GM21515 (cell line): ENCODE results near the gene EMP2.
"Not testable (repeated sequence)": the region's sequence is repeated elsewhere in the genome, so short reads cannot be mapped to it uniquely, and the experiment has no call there.

Source experiments
- ATAC-seq: cut with Tn5 transposase; IDR thresholded peaks from one replicate; pipeline ENCODE4 v1.9.1; 2021; ENCODE audit not compliant: unreplicated experiment

EMP2 gene

DNA sequence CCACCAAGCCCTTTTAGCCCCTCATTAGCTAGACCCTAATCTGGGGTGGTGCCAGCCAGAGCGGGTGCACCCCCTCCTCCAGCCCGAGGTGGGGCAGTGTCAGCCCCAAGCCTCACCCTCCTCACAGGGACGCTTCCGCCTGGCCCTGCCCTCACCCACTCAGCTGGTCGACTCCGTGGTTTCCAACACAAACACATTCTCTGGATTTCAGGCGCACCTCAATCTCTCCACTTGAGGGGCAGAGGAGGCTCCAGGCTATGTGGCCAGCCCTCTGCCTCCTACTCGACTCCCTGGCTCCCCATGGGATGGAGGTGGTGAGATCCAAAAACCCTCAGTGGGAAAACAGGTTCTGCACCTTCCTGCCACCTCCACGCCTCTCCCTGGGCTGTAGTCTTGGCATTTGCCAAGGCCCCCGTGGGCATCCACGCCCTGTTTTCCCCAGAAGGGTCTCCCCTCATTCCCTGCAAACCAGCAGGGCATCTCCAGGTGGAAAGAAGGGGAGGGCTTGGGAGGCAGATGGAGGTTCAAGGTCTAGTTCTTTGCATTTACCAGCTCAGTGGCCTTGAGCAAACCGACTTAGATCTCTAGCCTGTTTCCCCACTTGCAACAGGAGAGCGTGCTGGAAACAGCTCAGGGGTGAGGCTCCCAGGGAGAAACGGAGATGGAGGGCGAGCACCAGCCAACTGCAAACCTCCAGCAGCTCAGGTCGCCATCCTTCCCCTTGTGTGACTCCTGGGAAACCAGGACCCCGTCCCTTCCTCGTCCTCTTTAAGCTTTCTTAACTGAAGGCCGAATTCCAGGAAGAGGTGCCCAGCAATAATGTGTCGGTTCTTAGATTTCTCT is 1.7 kb downstream of the EMP2 start:
- no peak for ATAC-seq

DNA sequence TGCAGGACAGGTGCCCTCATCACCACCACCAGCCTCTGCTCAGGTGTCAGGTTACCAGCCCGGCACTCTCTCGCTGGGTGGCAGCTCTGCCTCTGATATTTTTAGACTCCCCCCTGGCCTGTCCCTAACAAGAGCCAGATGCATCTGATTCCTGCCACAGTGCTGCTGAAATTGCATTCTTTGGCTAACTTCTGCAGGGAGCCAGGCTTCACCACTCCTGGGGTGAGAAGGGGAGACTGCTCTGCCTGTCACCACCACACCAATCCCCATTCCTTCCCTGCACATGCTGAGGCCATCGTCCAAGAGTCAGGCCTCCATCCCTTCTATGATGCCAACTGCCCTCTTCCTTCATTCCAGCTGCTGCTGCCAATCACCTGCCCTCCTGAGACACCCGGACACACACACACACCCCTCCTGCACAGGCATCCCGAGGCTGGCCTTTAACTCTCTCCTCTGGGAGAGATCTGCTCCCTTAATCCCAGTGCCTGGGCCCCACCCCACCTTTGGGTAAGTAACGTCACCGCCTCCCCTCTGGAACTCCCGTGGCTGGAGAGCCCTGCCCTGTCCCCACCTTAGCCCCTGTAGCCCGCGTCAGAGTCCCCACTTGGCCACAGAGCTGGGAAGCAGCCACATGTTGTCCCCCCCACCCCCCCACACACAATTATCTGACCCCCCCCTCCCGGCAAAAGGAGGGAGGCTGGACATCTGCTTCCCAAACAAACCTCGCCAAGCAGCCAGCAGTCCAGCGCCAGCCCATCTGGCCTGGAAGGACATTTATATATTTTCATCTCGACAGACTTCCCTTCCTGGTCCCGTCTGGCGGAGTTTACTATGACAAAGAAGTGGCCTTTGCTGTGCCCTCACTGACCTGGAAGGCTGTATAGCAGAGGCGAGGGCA is 2.8 kb downstream of the EMP2 start:
- ATAC-seq: no peak

DNA sequence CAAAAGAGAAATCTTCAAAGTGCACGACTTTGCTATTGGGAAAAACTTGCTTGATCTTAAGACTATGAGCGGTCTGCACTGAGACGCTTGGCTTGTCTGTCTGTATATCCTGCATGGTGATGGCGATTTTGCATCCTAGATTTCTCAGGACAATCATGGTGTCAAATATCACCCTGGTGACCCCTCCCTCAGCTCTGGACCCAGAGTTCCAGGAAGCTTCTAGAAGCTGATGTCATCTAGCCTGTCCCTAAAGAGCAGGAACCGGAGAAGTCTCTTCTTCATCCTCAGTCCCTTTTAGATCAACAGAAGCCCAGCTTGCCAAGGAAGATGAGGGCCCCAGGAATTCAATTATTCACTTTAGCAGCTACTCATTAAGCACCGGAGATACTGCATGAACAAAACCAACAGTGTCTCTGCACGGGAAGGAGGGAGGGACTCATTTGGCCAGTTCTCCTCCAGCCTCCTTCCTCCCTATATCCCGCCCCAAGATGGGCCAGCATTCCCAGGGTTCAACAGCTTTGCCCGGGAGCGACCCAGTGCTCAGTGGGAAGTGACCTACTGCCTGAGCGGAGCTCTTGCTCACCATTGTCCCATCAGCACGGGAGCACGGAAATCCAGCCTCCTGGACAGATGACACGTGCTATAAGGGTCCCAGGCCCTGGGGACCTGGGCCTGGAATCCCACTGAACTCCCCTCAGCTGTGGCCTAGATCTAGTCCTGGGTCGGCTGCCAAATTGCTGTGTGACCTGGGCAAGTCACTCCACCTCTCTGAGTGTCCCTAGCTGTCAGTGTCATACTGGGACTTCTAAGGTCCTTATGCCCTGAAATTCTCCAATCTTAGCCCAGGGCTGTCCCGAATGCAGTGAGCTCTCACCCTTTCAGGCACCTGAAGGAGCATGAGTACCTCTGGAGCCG is 3.8 kb downstream of the EMP2 start:
- ATAC-seq: no peak

DNA sequence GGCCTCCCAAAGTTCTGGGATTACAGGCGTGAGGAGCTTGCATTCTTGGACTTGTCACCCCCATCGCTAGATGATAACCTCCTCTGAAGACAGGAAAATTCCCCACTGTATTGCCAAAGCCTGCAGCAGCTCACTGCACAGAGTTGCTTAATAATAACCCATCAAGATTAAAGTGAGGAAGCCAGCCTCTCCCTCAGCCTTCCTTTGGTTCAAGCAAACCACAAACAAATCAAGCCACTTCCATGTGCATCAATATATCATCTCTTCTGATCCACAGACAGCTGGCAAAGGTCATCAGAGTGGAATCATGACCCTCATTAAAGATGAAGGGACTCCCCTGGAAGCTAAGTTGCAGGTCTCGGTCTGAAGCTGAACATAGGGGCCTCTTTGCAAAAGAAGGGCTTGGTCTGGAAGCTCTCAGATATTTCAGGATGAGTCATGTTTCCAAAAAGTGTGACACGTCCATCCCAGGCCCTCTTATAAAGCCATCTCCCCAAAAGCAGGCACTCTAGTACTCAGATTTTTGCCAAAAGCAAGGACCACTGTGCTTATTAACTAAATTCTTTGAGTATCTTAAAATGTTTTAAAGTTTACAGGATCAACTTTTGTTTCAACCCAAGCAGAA is 4.8 kb downstream of the EMP2 start:
- ATAC-seq: no peak

- no peak for ATAC-seq
These were observed 7.8 kb downstream of the EMP2 start for GRCh38 chr16:10572611-10573010.

- ATAC-seq: no peak
These were observed 9.0 kb downstream of the EMP2 start for GRCh38 chr16:10571354-10571753.

DNA sequence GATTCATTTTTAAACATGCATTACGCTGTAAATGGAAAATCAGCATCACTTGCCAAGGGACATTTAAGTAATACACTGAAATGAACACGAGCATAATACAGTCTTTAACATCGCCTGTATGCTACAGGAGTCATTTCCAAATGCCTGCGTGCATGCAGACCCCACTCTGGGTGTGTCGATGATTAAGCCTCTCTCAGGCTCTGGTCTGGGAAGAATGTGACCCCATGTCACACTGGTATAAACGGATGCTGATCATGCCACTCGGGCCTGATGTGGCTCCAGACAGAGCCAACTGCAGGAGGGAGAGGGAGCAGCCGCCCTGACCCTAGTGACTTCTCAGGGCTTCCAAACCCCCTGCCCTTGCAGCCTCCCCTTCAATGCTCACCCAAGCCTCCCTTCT is 10.8 kb downstream of the EMP2 start:
- ATAC-seq: no peak

GRCh38 chr16:10566613-10567012 is 13.8 kb downstream of the EMP2 start:
- no peak for ATAC-seq

- no peak for ATAC-seq
These were observed 15.2 kb downstream of the EMP2 start for GRCh38 chr16:10565167-10565566.

DNA sequence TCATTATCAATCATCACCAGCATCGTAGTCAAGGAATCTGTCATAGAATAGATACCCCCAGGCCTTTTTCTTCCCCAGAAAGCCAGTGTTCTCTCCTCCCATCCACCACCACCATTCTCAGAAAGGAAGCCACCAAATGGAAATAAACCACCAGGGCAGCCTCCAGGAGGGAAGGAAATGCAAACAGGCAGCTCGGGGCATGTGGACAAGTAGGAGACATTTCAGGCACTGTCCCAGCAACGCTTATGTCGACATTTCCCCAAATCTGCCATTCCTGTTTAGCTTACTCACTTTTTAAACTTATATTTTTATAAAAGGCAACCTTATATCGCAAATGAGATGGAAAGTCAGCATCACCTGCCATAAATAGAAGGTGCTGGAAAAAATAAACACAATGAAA is 15.8 kb downstream of the EMP2 start:
- ATAC-seq: no peak

DNA sequence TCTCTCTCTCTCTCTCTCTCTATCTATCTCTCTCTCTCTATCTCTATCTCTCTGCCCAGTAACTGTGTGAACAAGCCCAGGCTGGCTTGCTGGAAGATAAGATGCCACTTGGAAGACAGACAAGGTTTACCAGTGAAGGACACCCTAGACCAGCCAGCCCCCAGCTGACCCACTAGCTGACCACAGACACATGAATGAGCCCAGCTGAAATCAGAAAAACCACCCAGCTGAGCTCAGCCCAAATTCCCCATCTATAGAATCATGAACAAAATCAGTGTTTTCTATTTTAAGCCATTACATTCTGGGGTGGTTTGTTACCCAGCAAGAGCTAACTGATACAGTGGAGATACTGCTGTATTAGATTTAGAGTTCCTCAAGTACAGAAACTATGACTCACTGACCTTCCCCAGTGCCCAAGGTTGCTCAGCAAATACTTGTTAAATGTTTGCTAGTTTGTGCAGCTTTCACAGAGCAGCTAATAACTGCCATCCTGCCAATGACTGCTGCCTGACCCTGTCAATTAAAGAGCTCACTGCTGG is 18.0 kb downstream of the EMP2 start:
- no peak for ATAC-seq

DNA sequence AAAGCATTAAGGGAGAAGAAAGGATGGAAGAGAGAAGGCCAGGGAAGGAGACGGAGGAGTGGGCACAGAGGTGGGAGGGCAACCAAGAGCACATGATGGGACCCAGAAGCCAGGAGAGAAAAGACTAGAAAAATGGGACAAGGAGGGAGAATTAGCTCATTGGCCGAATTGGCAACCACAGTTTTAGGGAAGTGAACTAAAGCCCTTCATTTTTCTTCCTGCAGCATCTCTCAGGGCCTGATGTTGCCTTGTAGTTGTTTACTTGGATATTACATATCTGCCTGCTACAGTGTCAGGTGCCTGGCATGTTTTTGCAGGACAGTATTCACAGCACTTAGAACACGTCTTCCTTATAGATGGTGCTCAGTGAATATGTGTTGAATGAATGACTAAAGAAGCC is 19.0 kb downstream of the EMP2 start:
- no peak for ATAC-seq

DNA sequence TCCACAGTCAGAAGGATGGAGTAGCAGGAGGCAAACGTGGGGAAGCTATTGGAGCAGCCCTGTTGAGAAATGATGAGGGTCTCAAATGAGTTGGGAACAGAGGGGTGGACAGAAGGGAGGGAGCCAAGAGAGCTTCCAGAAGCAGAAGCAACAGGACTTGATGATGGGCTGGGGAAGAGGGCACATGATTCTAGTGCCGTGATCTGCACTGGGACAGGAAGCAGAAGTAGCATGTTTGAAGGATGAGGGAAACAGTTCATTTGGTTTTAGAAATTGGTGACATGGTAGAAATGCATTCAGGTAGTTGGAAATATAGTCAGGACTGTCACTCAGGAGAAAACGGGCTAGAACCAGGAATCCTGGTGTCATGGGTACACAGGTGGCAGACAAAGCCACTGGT is 19.4 kb downstream of the EMP2 start:
- ATAC-seq: no peak

GRCh38 chr16:10559792-10560191 is 20.6 kb downstream of the EMP2 start:
- ATAC-seq: not testable (repeated sequence)

DNA sequence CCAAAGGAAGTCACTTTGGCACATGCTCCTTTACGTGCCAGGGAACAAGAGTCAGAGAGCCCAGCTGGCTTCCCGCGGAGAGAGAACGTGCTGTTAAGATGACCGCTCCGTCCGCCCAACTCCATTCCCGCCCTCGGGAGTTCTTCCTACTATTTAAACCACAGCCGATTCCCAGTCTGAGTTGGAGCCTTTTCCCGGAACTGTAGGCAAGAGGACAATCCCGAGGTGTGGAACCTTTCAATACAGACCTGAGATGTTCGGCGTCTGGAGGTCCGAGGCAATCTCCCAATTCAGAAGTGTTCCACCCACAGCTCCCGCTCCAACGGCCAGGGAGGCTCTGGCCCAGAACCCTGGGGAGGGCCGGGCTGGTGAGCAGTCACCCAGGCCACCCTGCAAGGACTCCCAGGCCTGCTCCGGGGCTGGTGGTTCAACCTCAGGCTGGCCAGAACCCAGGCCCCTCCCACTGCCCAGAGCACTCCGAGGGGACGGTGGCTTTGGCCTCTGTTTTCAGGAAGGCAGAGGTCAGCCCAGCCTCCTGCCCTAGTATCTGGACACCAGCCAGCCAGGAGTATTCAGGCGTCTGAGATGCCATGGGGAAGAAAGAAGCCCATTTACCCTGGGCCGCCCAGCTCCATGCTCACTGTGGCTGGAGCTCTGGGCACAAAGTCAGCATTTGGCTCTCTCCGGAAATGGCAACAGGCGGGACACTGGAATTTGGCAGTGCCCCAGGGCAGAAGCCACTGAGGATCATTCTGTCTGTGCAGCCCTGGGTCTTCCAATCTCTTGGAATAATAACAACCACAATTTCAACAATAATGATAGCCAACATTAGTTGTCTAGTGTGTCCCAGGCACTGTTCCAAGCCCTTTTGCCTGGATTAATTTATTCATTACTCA is 21.4 kb downstream of the EMP2 start:
- no peak for ATAC-seq

GRCh38 chr16:10558305-10558704 is 22.1 kb downstream of the EMP2 start:
- ATAC-seq: no peak

GRCh38 chr16:10557750-10558149 is 22.6 kb downstream of the EMP2 start:
- ATAC-seq: no peak

GRCh38 chr16:10556236-10556635 is 24.2 kb downstream of the EMP2 start:
- ATAC-seq: no peak

- ATAC-seq: no peak
These were observed 25.8 kb downstream of the EMP2 start for GRCh38 chr16:10554569-10554968.
